Fibroblast of lung (primary cell): ENCODE measurements around the gene FHDC1. TPM values are rescaled to one million over a fixed set of nuclear protein-coding genes. Genes with fewer than 3 reads are reported as not detected.

Experiments
- DNase-seq, 2 donors: peaks; one replicate each; pipeline versions ENCODE4 v3.0.0 to v3.0.0-alpha.2; 2010; ENCODE audit warnings: low read depth in 2 of 2
- H2AFZ ChIP-seq: 2 replicates; pipeline ENCODE4 v1.5.1; 2012; ENCODE audit warnings: low read length, control low read depth, inconsistent platforms
- H3K27ac ChIP-seq: 2 replicates; pipeline ENCODE4 v1.5.1; 2011; ENCODE audit warnings: low read length, control low read depth; ENCODE audit not compliant: insufficient read depth
- H3K27me3 ChIP-seq: 2 replicates; pipeline ENCODE4 v1.5.1; 2011; ENCODE audit warnings: mild to moderate bottlenecking, low read length; ENCODE audit not compliant: control insufficient read depth, insufficient read depth
- H3K36me3 ChIP-seq: 2 replicates; pipeline ENCODE4 v1.5.1; 2011; ENCODE audit warnings: low read length; ENCODE audit not compliant: control insufficient read depth, insufficient read depth
- H3K4me1 ChIP-seq: 2 replicates; pipeline ENCODE4 v1.5.1; 2011; ENCODE audit warnings: low read length; ENCODE audit not compliant: control insufficient read depth, insufficient read depth; ENCODE audit errors: extremely low read depth
- H3K4me2 ChIP-seq: 2 replicates; pipeline ENCODE4 v1.5.1; 2011; ENCODE audit warnings: low read length, control low read depth; ENCODE audit not compliant: insufficient read depth; ENCODE audit errors: extremely low read depth
- H3K4me3 ChIP-seq, 4 experiments: fragments of 200-600 bp in 1 of 4; sonication (generic) in 1 of 4; replicated peaks in 1 of 4; 2 replicates each; pipeline ENCODE4 v1.5.1; 2011 to 2016; ENCODE audit warnings: low read length in 4 of 4, low read depth in 3 of 4, mild to moderate bottlenecking in 3 of 4, control low read depth in 2 of 4, inconsistent platforms in 1 of 4, mixed read lengths in 1 of 4; ENCODE audit not compliant: insufficient read depth in 1 of 4; ENCODE audit errors: control extremely low read depth in 1 of 4
- H3K79me2 ChIP-seq: 2 replicates; pipeline ENCODE4 v1.5.1; 2012; ENCODE audit warnings: mild to moderate bottlenecking, low read length, inconsistent platforms; ENCODE audit not compliant: control insufficient read depth, insufficient read depth
- H3K9ac ChIP-seq: 2 replicates; pipeline ENCODE4 v1.5.1; 2011; ENCODE audit warnings: mild to moderate bottlenecking, low read length, control low read depth; ENCODE audit not compliant: insufficient read depth
- H3K9me3 ChIP-seq: 2 replicates; pipeline ENCODE4 v1.5.1; 2012; ENCODE audit warnings: low read depth, low read length; ENCODE audit not compliant: control insufficient read depth, insufficient read depth
- H4K20me1 ChIP-seq: 2 replicates; pipeline ENCODE4 v1.5.1; 2011; ENCODE audit warnings: low read length; ENCODE audit not compliant: control insufficient read depth, insufficient read depth; ENCODE audit errors: extremely low read depth
- EZH2 ChIP-seq: IDR thresholded peaks from 2 replicates; pipeline ENCODE4 v1.5.1; 2012; ENCODE audit warnings: low read length, control low read depth, mild to moderate bottlenecking; ENCODE audit errors: missing control alignments
- polyA plus RNA-seq, 2 donors: library from polyadenylated mRNA; depleted of rRNA in 1 of 2; stranded (reverse) in 1 of 2; unstranded in 1 of 2; fragments of >200 nt; gene quantifications; 2 replicates each; pipeline ENCODE4 v1.2.1, GENCODE V29; 2011 to 2012; ENCODE audit warnings: missing spikeins in 1 of 2
- total RNA-seq: library from RNA; depleted of rRNA; stranded (reverse); fragments of >200 nt; gene quantifications from 2 replicates; pipeline ENCODE4 v1.2.1, GENCODE V29; 2014
- TF ChIP-seq, protein P1 (sequence below), 2 donors: IDR thresholded peaks in 1 of 2; conservative IDR thresholded peaks in 1 of 2; 1 replicate in 1 of 2; 2 replicates in 1 of 2; pipeline ENCODE4 v1.5.1; 2011 to 2012; ENCODE audit warnings: low read length in 2 of 2, control low read depth in 1 of 2, inconsistent platforms in 1 of 2, low read depth in 1 of 2, mild to moderate bottlenecking in 1 of 2

Gene FHDC1
- total and polyA plus RNA-seq, 2 donors (not counting 1 experiment from before 2014, with no cell fraction given): 0.14 to 0.33 TPM

DNA sequence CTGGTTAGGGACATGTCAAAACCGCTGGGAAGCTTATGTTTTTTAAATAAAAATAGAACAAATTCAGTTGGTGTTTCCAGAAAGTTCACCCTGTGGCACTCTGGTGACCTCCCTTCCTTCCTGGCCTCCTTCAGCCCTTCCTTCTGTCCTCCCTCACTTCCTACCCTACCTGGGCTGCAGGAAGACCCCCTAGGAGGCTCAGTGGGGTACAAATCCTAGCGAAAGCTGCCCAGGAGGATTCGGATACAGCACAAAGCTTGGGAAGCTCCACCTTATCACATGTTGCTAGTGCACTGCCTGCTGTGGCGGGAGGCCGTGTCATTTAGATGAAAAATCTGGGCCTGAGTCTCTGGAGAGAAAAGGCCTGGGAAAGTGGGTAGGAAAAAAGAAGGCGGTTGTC lies 60.5 kb downstream of the FHDC1 start:
- Histone ChIP-seq H3K9ac (no peak overlapping the region), H3K27me3 (peaks cover 6% of the 10 kb centered on the region), H3K4me3 (no peak overlapping the region), H3K9me3 (no peaks in the 10 kb centered on the region), H4K20me1 (no peaks in the 10 kb centered on the region), H3K4me2 (no peak overlapping the region), H3K79me2 (no peaks in the 10 kb centered on the region), H3K36me3 (no peaks in the 10 kb centered on the region), H3K4me1 (no peaks in the 10 kb centered on the region), H2AFZ (no peak overlapping the region), H3K27ac (no peak overlapping the region)
- TF ChIP-seq, protein P1, sequence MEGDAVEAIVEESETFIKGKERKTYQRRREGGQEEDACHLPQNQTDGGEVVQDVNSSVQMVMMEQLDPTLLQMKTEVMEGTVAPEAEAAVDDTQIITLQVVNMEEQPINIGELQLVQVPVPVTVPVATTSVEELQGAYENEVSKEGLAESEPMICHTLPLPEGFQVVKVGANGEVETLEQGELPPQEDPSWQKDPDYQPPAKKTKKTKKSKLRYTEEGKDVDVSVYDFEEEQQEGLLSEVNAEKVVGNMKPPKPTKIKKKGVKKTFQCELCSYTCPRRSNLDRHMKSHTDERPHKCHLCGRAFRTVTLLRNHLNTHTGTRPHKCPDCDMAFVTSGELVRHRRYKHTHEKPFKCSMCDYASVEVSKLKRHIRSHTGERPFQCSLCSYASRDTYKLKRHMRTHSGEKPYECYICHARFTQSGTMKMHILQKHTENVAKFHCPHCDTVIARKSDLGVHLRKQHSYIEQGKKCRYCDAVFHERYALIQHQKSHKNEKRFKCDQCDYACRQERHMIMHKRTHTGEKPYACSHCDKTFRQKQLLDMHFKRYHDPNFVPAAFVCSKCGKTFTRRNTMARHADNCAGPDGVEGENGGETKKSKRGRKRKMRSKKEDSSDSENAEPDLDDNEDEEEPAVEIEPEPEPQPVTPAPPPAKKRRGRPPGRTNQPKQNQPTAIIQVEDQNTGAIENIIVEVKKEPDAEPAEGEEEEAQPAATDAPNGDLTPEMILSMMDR (conservative IDR thresholded peaks at IDR 0.05 in 1 of 2, IDR thresholded peaks at IDR 0.05 in 1 of 2; ENCODE audit: low read depth in 1 of 2, low read length in 2 of 2): no peak
- no peak for TF ChIP-seq EZH2
- no peak for DNase-seq

DNA sequence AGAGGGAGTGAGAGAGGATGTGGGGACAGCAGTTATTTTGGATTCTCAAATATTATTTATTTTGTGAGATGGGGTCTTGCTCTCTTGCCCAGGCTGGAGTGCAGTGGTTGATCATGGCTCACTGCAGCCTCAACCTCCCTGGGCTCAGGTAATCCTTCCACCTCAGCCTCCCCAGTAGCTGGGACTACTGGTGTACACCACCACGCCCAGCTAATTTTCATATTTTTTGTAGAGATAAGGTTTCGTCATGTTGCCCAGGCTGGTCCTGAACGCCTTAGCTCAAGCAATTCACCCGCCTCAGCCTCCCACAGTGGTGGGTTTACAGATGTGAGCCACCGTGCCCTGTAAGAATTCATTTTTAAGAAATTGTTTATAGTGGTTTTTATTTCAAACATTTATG lies 61.2 kb downstream of the FHDC1 start:
- Histone ChIP-seq H3K36me3 (no peaks in the 10 kb centered on the region), H3K9ac (no peak overlapping the region), H3K9me3 (no peaks in the 10 kb centered on the region), H3K79me2 (no peaks in the 10 kb centered on the region), H3K4me1 (no peaks in the 10 kb centered on the region), H3K27me3 (peaks cover 6% of the 10 kb centered on the region), H4K20me1 (no peaks in the 10 kb centered on the region), H3K27ac (no peak overlapping the region), H2AFZ (no peak overlapping the region), H3K4me2 (no peak overlapping the region), H3K4me3 (no peak overlapping the region)
- no peak for DNase-seq
- TF ChIP-seq EZH2: no peak
- TF ChIP-seq, protein P1 (conservative IDR thresholded peaks at IDR 0.05 in 1 of 2, IDR thresholded peaks at IDR 0.05 in 1 of 2; ENCODE audit: low read depth in 1 of 2, low read length in 2 of 2): no peak

DNA sequence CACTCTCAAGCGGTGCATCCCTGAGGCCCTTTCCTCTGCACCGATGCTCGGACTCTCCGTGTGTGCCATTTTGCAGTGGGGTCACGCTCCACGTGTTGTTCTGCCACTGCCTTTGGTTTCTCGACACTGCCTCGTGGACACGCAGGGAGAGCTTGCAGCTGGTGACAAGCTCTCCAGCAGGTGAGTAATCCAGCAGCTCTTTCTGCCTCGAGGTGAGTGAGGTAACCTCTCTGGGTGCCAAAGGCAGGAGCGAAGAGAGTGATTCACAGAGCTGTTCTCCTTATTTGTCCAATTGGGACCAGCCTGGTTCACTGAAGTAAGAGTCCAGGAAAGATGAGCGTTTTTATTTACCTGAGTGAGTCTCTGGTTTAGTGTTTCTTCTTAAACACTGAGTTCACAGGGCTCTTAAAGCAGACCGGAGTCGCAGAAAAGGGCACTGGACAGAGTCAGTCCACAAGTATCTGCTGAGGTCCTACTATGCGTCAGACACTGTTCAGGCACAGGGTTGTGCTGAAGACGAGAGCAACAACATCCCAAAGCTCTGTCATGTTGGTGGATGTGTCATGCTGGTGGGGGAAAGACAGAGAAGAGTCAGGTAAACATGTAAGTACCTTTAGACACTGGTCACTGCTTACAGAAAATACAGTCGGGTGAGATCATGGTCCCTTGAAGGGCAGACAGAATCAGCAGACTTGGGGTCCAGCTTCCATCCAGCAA lies 61.8 kb downstream of the FHDC1 start:
- no peak overlapping the region for H2AFZ ChIP-seq
- no peak overlapping the region for H3K9ac ChIP-seq
- H3K4me2 ChIP-seq: no peak overlapping the region
- no peaks in the 10 kb centered on the region for H3K79me2 ChIP-seq
- no peaks in the 10 kb centered on the region for H3K4me1 ChIP-seq
- peaks cover 6% of the 10 kb centered on the region for H3K27me3 ChIP-seq
- no peaks in the 10 kb centered on the region for H3K9me3 ChIP-seq
- H3K36me3 ChIP-seq: no peaks in the 10 kb centered on the region
- TF ChIP-seq, protein P1 (conservative IDR thresholded peaks at IDR 0.05 in 1 of 2, IDR thresholded peaks at IDR 0.05 in 1 of 2; ENCODE audit: low read depth in 1 of 2, low read length in 2 of 2): no peak
- no peak for TF ChIP-seq EZH2
- H4K20me1 ChIP-seq: no peaks in the 10 kb centered on the region
- H3K27ac ChIP-seq: no peak overlapping the region
- peak in 1 of 2 donors; percentile 29 for DNase-seq
- no peak overlapping the region for H3K4me3 ChIP-seq
